ENCODE results near the gene TLCD3B.
"Not testable (repeated sequence)": the region's sequence is repeated elsewhere in the genome, so short reads cannot be mapped to it uniquely, and the experiment has no call there.

TLCD3B gene

DNA sequence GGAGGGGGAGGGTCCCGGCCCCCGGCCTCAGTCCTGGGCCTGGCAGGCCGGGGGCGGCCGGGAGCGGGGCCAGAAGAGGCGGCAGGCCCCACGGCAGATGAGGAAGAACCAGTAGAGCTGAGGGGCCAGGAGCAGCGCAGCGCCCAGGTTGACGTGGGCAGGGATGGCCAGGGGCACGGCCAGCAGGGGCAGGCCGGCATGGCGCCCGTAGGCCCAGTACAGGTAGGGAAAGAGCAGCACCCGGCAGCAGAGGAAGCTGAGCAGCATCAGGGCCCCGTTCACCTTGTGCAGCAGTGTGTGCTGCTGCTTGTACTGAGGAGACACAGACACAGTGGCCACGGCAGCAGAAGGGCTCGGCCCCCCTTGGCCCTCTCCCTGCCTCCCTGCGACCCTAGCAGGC lies 5.9 kb downstream of the TLCD3B start:
- no peak for DNase-seq

- no peak for DNase-seq
Measured at GRCh38 chr16:30024451-30024850, 6.6 kb downstream of the TLCD3B start.

GRCh38 chr16:30023586-30023985 lies 7.5 kb downstream of the TLCD3B start:
- DNase-seq = no peak

DNA sequence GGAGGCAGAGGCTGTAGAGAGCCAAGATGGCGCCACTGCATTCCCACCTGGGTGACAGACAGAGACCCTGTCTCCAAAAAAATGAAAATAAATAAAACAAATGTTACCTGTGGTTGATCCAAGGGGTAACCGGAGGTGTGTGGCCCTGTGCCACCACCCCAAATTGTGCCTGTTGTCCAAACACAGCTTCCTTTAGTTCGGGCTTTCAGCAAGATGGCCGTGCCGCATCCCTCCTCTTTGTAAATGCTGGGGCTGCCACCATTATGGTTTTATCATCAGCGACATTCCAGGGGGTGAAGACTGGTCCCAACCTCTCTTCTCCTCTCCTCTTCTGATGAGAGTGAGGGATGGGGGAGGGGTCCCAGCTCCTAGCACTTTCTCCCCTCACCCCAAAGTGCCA lies 8.2 kb downstream of the TLCD3B start, which contains the start of gene C16orf92:
Gene C16orf92, plus strand, starts transcription at position 312 of the 400 bp plus-strand sequence. CDS start 143 bp downstream, outside the sequence.
- DNase-seq = no peak

DNA sequence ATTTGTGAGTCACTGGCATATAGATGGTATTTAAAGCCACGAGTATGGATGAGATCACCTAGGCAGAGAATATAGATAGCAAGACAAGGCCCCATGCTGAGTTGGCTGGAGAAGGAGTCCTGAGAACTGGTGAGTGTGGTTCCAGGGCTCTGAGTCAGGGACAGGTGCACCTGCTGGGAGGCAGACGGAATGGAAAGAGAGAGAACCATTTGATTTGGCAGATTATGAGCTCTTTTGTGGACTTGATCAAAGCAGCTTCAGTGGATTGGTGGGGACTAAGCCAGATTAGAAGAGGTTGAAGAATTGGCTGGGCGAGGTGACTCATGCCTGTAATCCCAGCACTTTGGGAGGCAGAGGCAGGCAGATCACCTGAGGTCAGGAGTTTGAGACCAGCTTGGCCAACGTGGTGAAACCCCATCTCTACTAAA lies 12.3 kb downstream of the TLCD3B start:
- no peak for DNase-seq

- DNase-seq = not testable (repeated sequence)
Measured at GRCh38 chr16:30017937-30018336, 13.1 kb downstream of the TLCD3B start.

DNA sequence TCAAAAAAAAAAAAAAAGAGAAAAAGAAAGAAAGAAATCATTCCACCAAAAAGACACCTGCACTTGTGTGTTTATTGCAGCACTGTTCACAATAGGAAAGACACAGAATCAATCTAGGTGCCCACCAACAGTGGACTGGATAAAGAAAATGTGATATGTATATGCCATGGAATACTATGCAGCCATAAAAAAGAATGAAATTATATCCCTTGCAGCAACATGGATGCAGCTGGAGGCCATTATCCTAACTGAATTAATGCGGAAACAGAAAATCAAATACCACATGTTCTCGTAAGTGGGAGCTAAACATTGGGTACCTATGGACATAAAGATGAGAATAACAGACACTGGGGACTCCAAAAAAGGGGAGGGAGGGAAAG lies 13.8 kb downstream of the TLCD3B start:
- no peak for DNase-seq

DNA sequence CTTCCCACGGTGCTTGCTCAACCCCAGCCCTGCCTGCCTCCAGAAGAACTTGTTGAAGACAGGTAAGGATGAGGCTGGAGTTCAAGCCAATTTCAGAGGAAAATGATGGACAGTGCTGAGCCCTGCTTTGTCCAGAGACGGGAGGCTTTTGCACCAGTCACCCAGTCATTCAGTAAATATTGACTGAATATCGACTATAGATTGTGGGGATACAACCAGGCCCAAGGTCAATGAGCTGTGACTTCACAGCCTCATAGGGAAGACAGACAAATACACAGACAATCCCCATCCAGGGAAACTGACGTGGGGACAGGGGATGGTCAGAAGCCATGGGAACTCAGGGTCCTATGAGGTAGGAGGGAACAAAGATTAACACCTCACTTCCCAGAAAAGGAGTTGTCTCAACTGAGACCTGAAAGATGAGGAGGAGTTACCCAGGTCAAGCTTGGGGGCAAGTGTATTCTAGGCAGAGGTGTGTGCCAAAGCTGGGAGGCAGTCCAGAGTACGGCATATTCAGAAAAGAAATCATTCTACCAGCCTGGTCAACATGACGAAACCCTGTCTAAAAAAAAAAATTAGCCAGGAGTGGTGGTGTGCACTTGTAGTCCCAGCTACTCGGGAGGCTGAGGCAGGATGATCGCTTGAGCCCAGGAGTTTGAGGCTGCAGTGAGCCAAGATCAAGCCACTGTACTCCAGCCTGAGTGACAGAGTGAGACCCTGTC lies 14.4 kb downstream of the TLCD3B start:
- DNase-seq = no peak

GRCh38 chr16:30015450-30015849 lies 15.6 kb downstream of the TLCD3B start:
- DNase-seq = not testable (repeated sequence)

DNA sequence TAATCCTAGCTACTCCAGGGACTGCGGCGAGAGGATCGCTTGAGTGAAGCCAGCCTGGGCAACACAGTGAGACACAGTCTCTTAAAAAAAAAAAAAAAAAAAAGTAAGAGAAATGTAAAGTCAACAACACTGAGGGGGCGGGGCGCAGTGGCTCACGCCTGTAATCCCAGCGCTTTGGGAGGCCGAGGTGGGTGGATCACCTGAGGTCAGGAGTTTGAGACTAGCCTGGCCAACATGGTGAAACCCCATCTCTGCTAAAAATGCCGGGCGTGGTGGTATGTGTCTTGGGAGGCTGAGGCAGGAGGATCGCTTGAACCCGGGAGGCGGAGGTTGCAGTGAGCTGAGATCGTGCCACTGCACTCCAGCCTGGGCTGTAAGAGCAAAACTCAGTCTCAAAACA lies 18.5 kb downstream of the TLCD3B start:
- not testable (repeated sequence) for DNase-seq

GRCh38 chr16:30011714-30012504 lies 19.2 kb downstream of the TLCD3B start:
- no peak for DNase-seq

- DNase-seq = no peak
Measured at GRCh38 chr16:30010844-30011713, 20.0 kb downstream of the TLCD3B start, which contains the start of gene DOC2A. Gene DOC2A, minus strand, starts transcription at chr16:30011027. Its CDS starts 805 bp downstream, at chr16:30010222.

- no peak for DNase-seq
Measured at GRCh38 chr16:30009990-30010843, 20.9 kb downstream of the TLCD3B start.

GRCh38 chr16:30009085-30009862 lies 21.8 kb downstream of the TLCD3B start:
- DNase-seq = no peak

DNA sequence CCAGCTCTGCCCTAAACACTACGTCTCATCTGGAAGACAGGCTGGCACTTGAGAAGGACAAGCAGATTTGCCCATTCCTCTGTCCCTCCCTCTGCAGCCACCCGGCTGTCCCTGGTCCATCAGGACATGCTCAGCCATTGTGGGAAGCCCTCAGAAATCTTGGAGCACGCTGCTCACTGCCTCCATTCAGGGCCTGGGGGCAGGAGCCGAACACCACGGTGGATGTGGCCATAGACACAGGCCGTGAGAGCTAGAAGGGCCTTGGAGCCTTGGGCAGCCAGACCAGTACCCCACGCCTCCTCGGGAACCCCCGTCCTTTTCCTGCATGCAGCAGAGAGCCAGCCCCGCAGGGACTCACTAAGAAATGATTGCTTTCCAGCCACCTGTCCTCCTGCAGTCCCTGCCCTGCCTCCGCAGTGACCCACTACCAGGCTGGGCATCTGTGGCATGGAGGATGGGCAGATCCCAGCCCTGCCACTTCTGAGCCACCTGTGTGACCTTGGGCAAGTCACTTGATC lies 23.6 kb downstream of the TLCD3B start:
- DNase-seq = no peak

DNA sequence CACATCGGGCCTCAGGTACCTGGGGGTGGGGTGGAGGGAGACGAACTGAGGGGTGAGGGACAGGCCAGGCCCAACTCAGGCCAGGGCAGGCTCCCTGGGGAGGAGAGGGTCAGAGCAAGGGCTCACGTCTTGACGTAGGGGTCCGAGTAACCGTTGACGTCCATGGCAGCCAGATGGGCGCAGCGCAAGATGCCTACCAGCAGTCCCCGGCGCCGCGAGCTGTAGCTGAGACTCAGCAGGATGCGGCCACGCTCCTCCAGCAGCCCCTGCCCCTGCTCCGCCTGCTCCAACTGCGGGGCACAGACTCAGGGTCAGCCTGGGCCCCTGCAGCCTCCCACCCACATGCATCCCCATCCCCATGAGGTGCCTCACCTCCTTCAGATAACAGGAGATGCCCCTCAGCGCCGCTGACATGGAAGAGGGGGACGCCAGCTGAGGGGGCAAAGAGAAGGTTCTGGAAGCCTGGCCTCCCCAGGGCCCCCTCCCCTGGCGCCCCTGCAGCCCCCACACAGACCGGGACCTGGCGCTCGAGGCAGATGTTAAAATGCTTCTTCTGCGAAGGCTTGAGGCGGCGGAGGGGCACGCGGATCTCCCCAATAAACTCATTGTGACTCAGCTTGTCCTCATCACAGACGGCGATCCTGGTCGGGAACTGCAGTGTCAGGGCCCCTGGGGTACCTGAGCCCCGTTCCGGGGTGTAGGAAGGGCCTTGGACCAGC lies 24.3 kb downstream of the TLCD3B start:
- no peak for DNase-seq

DNA sequence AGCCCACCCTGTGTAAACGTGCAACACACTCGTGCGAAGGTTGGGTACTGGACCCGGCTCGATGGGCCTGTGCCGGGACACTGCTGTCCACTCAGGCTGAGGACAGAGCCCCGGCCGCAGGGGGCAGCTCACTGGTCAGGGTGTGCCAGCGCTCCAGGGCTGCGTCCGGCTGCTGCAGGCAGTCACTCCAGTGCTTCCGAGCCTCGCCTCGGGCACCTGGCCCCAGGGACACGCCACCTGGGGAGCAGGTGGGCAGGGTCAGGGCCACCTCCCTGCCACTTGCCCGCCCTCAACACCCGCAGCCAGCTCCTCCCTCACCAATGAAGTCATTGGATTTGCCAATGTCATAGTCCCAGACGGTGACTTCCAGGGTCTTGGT lies 25.0 kb downstream of the TLCD3B start:
- DNase-seq = no peak

GRCh38 chr16:30005341-30006094 lies 25.6 kb downstream of the TLCD3B start:
- peak in 1 of 2 donors; percentile 25 for DNase-seq

DNA sequence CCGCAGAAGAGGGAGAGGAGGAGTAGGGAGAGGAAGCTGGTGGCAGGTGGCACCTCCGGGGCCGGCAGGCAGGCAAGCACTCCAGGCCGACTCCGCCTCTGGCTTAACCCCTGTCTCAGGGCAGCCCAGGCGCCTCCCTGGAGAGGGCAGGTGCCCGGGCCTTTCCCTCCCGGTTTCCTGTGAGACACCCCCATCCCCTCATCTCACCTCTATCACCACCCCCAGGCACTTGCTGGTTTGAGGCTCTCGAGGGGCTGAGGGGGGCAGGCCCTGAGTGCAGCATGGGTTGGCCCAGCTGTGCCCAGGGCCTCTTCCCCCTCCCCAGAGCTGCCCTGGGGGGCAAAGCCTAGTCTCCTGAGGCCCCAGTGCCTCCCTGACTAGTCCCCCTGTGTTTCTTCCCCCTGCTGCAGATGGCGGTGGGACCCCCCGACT lies 26.2 kb downstream of the TLCD3B start:
- no peak for DNase-seq

DNA sequence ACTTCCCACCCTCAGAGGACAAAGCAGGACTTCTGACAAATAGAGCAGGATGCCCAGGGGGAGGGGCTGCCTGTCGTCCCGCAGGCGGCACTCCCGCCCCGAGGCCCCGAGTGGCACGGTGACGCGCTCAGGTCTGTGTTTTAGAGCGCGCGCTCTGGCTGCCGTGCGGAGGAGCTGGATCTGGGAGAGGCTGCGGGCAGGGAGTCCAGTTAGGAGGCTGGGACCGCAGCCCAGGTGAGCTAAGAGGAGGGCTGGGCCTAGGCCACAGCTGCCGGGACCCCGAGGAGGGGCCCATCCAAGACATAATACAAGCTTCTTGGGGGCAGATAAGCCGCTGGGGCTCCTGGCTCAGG lies 26.7 kb downstream of the TLCD3B start:
- DNase-seq = no peak

Data from stimulated activated CD4-positive, alpha-beta T cell treated with anti-CD3 and anti-CD28 coated beads, Interleukin-2, amount 100 ng/mL, for 48 hours (primary cell).